Upper lobe of left lung (tissue), 4 donors: ENCODE measurements around the gene ADNP.
"Not testable (repeated sequence)": the region's sequence is repeated elsewhere in the genome, so short reads cannot be mapped to it uniquely, and the experiment has no call there.

ENCODE experiments used
- EP300 ChIP-seq, 4 donors: sonication (generic); formaldehyde crosslinking; IDR thresholded peaks; one replicate each; pipeline ENCODE4 v1.5.1; 2017; ENCODE audit warnings: antibody characterized with exemption in 4 of 4, control low read depth in 2 of 4
- POLR2A ChIP-seq, 4 donors: fragments of 450-650 bp; IDR thresholded peaks; one replicate each; pipeline ENCODE4 v1.5.1; 2016 to 2017; ENCODE audit warnings: antibody characterized with exemption in 4 of 4, mild to moderate bottlenecking in 2 of 4
- TF ChIP-seq, protein P1 (sequence below), 6 experiments: fragments of 450-650 bp in 4 of 6; fragments of 200-600 bp in 2 of 6; sonication (generic) in 2 of 6; IDR thresholded peaks; one replicate each; pipeline ENCODE4 v1.5.1; 2016 to 2019; ENCODE audit warnings: antibody characterized with exemption in 6 of 6

DNA sequence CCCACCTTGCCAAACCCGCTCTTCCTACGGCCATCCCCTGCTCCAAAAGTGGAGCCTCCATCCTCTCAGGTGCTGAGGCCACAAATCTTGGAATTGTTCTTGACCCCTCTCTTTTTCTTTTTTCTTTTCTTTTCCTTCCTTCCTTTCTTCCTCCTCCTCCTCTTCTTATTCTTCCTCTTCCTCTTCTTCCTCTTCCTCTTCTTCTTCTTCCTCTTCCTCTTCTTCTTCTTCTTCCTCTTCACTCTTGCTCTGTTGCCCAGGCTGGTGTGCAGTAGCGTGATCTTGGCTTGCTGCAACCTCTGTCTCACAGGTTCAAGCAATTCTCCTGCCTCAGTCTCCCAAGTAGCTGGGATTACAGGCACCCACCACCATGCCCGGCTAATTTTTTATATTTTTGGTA lies 47.3 kb upstream of the ADNP start:
- TF ChIP-seq, protein P1, sequence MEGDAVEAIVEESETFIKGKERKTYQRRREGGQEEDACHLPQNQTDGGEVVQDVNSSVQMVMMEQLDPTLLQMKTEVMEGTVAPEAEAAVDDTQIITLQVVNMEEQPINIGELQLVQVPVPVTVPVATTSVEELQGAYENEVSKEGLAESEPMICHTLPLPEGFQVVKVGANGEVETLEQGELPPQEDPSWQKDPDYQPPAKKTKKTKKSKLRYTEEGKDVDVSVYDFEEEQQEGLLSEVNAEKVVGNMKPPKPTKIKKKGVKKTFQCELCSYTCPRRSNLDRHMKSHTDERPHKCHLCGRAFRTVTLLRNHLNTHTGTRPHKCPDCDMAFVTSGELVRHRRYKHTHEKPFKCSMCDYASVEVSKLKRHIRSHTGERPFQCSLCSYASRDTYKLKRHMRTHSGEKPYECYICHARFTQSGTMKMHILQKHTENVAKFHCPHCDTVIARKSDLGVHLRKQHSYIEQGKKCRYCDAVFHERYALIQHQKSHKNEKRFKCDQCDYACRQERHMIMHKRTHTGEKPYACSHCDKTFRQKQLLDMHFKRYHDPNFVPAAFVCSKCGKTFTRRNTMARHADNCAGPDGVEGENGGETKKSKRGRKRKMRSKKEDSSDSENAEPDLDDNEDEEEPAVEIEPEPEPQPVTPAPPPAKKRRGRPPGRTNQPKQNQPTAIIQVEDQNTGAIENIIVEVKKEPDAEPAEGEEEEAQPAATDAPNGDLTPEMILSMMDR (IDR thresholded peaks at IDR 0.05), result not testable (repeated sequence)
- not testable (repeated sequence) for TF ChIP-seq EP300, POLR2A (IDR thresholded peaks at IDR 0.05)
